Endothelial cell of umbilical vein (primary cell): ENCODE measurements around the gene CCDC3.

Experiments used
- CTCF ChIP-seq, 2 donors: IDR thresholded peaks; 1 replicate in 1 of 2; 2 replicates in 1 of 2; pipeline ENCODE4 v1.5.1; 2011; ENCODE audit warnings: low read length in 2 of 2, mild to moderate bottlenecking in 2 of 2, moderate library complexity in 2 of 2, control low read depth in 1 of 2, inconsistent platforms in 1 of 2, low read depth in 1 of 2; ENCODE audit not compliant: insufficient read depth in 1 of 2; ENCODE audit errors: extremely low read depth in 1 of 2
- EZH2 ChIP-seq: IDR thresholded peaks from 2 replicates; pipeline ENCODE4 v1.6.1; 2012; ENCODE audit warnings: borderline replicate concordance, low read depth, mild to moderate bottlenecking, moderate library complexity, low read length, inconsistent platforms; ENCODE audit not compliant: severe bottlenecking
- FOS ChIP-seq: IDR thresholded peaks from 2 replicates; pipeline ENCODE4 v1.6.1; 2011; ENCODE audit warnings: mild to moderate bottlenecking, low read length, moderate library complexity, borderline replicate concordance; ENCODE audit not compliant: insufficient read depth
- GATA2 ChIP-seq: IDR thresholded peaks from 2 replicates; pipeline ENCODE4 v1.7.0; 2011; ENCODE audit warnings: low read depth, mild to moderate bottlenecking, moderate library complexity, mixed read lengths, low read length; ENCODE audit not compliant: insufficient read length, insufficient read depth
- POLR2A ChIP-seq: IDR thresholded peaks from 2 replicates; pipeline ENCODE4 v1.6.1; 2012; ENCODE audit warnings: low read depth, mild to moderate bottlenecking, control low read depth, low read length

- TF ChIP-seq POLR2A (no peak), CTCF (IDR thresholded peaks at IDR 0.05; ENCODE audit: extremely low read depth in 1 of 2, insufficient read depth in 1 of 2, low read depth in 1 of 2, low read length in 2 of 2) (no peak), EZH2 (no peak), FOS (no peak), GATA2 (no peak)
Measured at GRCh38 chr10:13043520-13043919, 42.0 kb upstream of the CCDC3 start.
